ENCODE measurements around the gene TPM2. TPM values are rescaled to one million over a fixed set of nuclear protein-coding genes. Genes with fewer than 3 reads are reported as not detected.

TPM2 gene
- total RNA-seq, 4 donors from 2014 or later, result 45.4 to 79.6 (median 72.2) TPM

DNA sequence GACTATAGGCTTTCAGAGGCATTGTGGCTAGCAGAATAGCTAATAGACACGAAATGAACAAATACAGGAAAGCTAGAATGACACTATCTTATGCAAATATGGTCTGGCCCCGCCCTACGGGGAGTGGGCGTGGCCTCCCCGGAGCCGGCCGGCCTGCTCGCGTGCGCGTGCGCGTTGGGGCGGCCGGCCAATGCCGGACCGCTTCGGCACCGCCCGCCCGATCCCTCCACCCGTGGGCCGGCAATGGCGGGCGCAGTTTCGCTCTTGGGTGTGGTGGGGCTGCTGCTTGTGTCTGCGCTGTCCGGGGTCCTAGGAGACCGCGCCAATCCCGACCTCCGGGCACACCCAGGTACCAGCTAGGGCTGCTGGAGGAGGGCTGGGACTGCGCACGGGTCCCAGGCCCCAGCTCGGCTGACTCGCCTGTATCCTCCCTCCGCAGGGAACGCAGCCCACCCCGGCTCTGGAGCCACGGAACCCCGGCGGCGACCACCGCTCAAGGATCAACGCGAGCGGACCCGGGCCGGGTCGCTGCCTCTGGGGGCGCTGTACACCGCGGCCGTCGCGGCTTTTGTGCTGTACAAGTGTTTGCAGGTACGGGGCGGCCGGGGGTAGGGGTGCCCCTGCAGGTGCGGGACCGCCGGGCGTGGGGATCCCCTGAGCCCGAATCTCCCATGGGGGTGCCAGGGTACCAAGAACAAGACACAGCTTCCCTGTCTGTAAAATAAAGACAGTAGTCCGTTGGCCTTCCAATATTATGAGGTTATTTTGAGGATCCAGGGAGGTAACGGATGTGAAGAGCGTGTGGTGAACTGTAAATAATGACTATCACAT lies 31.4 kb downstream of the TPM2 start, which contains the start of gene CCDC107:
Gene CCDC107 (plus strand): TSS at position 156 of the 831 bp plus-strand sequence. CDS start 88 bp downstream, at position 244.
- peaks cover 0 to 4% of the 10 kb centered on the region in 2 donors for H3K36me3 ChIP-seq
- 1 to 3% methylated on average over 29 to 33 of the region's 67 CpGs for WGBS, 2 donors
- intact Hi-C loops (cut with DNase I), result no loop called here
- no peaks in the 10 kb centered on the region for H3K27me3 ChIP-seq
- peak within 1 kb of the TSS; percentile 92 to 100 (median 100) for H3K27ac ChIP-seq
- H3K4me1 ChIP-seq, result peaks cover 7 to 20% of the 10 kb centered on the region in 2 donors
- TF ChIP-seq, protein P1, sequence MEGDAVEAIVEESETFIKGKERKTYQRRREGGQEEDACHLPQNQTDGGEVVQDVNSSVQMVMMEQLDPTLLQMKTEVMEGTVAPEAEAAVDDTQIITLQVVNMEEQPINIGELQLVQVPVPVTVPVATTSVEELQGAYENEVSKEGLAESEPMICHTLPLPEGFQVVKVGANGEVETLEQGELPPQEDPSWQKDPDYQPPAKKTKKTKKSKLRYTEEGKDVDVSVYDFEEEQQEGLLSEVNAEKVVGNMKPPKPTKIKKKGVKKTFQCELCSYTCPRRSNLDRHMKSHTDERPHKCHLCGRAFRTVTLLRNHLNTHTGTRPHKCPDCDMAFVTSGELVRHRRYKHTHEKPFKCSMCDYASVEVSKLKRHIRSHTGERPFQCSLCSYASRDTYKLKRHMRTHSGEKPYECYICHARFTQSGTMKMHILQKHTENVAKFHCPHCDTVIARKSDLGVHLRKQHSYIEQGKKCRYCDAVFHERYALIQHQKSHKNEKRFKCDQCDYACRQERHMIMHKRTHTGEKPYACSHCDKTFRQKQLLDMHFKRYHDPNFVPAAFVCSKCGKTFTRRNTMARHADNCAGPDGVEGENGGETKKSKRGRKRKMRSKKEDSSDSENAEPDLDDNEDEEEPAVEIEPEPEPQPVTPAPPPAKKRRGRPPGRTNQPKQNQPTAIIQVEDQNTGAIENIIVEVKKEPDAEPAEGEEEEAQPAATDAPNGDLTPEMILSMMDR (IDR thresholded peaks at IDR 0.05), result peak in 5 of 6 experiments; percentile 21 to 59 (median 55)
- peak in 1 of 2 donors; percentile 95 for TF ChIP-seq POLR2A (IDR thresholded peaks at IDR 0.05)
- peak within 1 kb of the TSS; percentile 49 to 95 (median 90) for H3K4me3 ChIP-seq (replicated peaks in 1 of 3)
- DNase-seq, result peak; percentile 80 to 81
- H3K9me3 ChIP-seq, result no peaks in the 10 kb centered on the region

DNA sequence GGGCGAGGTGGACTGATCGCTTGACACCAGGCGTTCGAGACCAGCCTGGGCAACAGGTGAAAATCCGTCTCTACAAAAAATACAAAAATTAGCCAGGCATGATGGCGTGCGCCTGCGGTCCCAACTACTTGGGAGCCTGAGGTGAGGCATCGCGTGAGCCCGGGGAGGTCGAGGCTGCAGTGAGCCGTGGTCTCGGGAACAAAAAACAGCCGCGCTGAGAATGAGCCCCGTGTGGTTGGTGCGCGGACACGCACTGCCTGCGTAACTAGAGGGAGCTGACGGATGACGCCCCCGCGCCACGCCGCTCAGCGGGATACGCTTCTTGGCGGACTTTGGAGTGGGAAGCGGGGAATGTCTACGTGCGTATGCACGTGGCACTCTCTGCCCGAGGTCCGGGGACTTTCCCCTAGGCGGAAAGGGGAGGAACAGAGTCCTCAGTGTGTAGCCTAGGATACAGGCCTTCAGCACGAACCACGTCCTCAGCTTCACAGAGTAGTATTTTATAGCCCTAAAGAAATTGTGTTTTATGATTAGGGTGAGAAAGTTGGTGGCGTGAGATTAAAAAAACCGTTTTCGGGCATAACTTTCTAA lies 32.1 kb downstream of the TPM2 start, which contains the start of gene RMRP:
Gene RMRP (minus strand): TSS at position 474 of the 591 bp plus-strand sequence.
- peaks cover 7 to 20% of the 10 kb centered on the region in 2 donors for H3K4me1 ChIP-seq
- H3K36me3 ChIP-seq, result peaks cover 0 to 4% of the 10 kb centered on the region in 2 donors
- no peaks in the 10 kb centered on the region for H3K9me3 ChIP-seq
- H3K27me3 ChIP-seq, result no peaks in the 10 kb centered on the region
- peak; percentile 98 for DNase-seq
- peak; percentile 60 to 81 for TF ChIP-seq POLR2A (IDR thresholded peaks at IDR 0.05)
- TF ChIP-seq, protein P1 (IDR thresholded peaks at IDR 0.05), result peak in 5 of 6 experiments; percentile 20 to 55 (median 45)
- intact Hi-C loops (cut with DNase I), result no loop called here
- H3K4me3 ChIP-seq (replicated peaks in 1 of 3), result peak within 1 kb of the TSS; percentile 49 to 95 (median 90)
- 0 to 1% methylated on average over 34 to 35 of the region's 42 CpGs for WGBS, 2 donors
- H3K27ac ChIP-seq, result peak within 1 kb of the TSS; percentile 92 to 100 (median 100)

DNA sequence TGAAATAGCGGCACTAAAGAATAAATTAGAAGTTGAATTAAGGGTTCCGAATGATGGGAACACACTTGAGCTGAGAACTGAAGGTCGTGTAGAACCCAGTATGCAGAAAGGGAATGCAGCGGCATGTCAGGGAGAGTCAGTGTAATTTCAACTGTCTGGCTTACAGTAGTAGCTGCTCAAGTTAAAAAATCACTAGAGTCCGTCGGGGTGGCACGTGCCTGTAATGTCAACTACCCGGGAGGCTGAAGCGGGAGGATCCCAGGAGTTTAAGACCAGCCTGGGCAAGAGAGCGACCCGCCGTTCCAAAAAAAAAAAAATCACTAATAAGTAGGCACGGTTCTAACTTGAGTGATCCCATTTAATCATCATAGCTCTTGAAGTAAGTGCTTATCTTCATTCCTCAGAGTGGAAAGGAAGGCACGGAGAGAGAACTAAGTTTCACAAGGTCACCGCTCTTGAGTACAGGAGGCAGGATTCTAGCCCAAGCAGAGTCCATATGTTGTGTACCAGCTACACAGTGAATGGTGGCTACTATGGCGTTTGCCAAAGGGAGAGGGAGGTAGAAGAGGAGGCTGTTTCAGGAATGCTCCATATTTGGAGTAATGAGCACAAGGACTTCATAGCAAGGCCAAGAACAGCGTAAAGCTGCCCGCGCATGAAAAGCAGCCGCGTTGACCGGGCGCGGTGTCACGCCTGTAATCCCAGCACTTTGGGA lies 32.7 kb downstream of the TPM2 start:
- H3K27me3 ChIP-seq, result no peaks in the 10 kb centered on the region
- intact Hi-C loops (cut with DNase I), result no loop called here
- 21 to 23% methylated on average over 25 of the region's 25 CpGs for WGBS, 2 donors
- H3K4me1 ChIP-seq, result peaks cover 7 to 20% of the 10 kb centered on the region in 2 donors
- peak in 1 of 2 donors; percentile 45 for DNase-seq
- H3K4me3 ChIP-seq (replicated peaks in 1 of 3), result peak overlapping the region in 1 of 3 donors; percentile 22
- H3K27ac ChIP-seq, result peak overlapping the region; percentile 92 to 100 (median 100)
- H3K9me3 ChIP-seq, result no peaks in the 10 kb centered on the region
- TF ChIP-seq, protein P1 (IDR thresholded peaks at IDR 0.05), result no peak
- no peak for TF ChIP-seq POLR2A (IDR thresholded peaks at IDR 0.05)
- peaks cover 0 to 4% of the 10 kb centered on the region in 2 donors for H3K36me3 ChIP-seq

DNA sequence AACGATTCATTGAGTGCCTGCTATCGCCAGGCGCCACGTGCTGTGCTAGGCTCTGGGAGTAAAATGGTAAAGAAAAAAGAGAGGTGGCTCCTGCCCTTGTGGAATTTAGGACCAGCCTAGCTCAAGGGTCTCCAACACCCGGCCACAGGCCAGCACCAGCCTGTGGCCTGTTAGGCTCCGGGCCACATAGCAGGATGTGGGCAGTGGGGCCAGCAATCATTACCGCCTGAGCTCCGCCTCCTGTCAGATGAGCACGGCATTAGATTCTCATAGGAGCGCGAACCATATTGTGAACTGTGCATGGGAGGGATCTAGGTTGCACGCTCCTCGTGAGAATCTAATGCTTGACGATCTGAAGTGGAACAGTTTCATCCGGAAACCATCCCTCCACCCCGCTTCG lies 33.4 kb downstream of the TPM2 start:
- no peak overlapping the region for H3K4me3 ChIP-seq (replicated peaks in 1 of 3)
- peak overlapping the region in 1 of 3 donors; percentile 100 for H3K27ac ChIP-seq
- H3K9me3 ChIP-seq, result no peaks in the 10 kb centered on the region
- H3K4me1 ChIP-seq, result peaks cover 7 to 20% of the 10 kb centered on the region in 2 donors
- WGBS, 2 donors, result 76 to 90% methylated on average over 16 to 17 of the region's 17 CpGs
- DNase-seq, result no peak
- intact Hi-C loops (cut with DNase I), result no loop called here
- H3K27me3 ChIP-seq, result no peaks in the 10 kb centered on the region
- H3K36me3 ChIP-seq, result peaks cover 0 to 4% of the 10 kb centered on the region in 2 donors
- TF ChIP-seq, protein P1 (IDR thresholded peaks at IDR 0.05), result no peak
- TF ChIP-seq POLR2A (IDR thresholded peaks at IDR 0.05), result no peak
